Endothelial cell of umbilical vein (primary cell): ENCODE data around the gene IER5.

Experiments used
- EZH2 ChIP-seq: IDR thresholded peaks from 2 replicates; pipeline ENCODE4 v1.6.1; 2012; ENCODE audit warnings: borderline replicate concordance, low read depth, mild to moderate bottlenecking, moderate library complexity, low read length, inconsistent platforms; ENCODE audit not compliant: severe bottlenecking
- FOS ChIP-seq: IDR thresholded peaks from 2 replicates; pipeline ENCODE4 v1.6.1; 2011; ENCODE audit warnings: mild to moderate bottlenecking, low read length, moderate library complexity, borderline replicate concordance; ENCODE audit not compliant: insufficient read depth
- GATA2 ChIP-seq: IDR thresholded peaks from 2 replicates; pipeline ENCODE4 v1.7.0; 2011; ENCODE audit warnings: low read depth, mild to moderate bottlenecking, moderate library complexity, mixed read lengths, low read length; ENCODE audit not compliant: insufficient read length, insufficient read depth
- JUN ChIP-seq: IDR thresholded peaks from 2 replicates; pipeline ENCODE4 v1.6.1; 2011; ENCODE audit warnings: borderline replicate concordance, low read depth; ENCODE audit not compliant: insufficient read length, insufficient read depth
- MYC ChIP-seq: IDR thresholded peaks from one replicate; pipeline ENCODE4 v1.6.1; 2011; ENCODE audit warnings: mild to moderate bottlenecking, low read depth, low read length
- POLR2A ChIP-seq: IDR thresholded peaks from 2 replicates; pipeline ENCODE4 v1.6.1; 2012; ENCODE audit warnings: low read depth, mild to moderate bottlenecking, control low read depth, low read length
- POLR2AphosphoS5 ChIP-seq: IDR thresholded peaks from 2 replicates; pipeline ENCODE4 v1.6.1; 2012; ENCODE audit warnings: low read depth, mild to moderate bottlenecking, control low read depth, low read length, moderate library complexity; ENCODE audit not compliant: insufficient read depth
- TF ChIP-seq, protein P1 (sequence below), 2 donors: IDR thresholded peaks; 1 replicate in 1 of 2; 2 replicates in 1 of 2; pipeline ENCODE4 v1.5.1; 2011; ENCODE audit warnings: low read length in 2 of 2, mild to moderate bottlenecking in 2 of 2, moderate library complexity in 2 of 2, control low read depth in 1 of 2, inconsistent platforms in 1 of 2, low read depth in 1 of 2; ENCODE audit not compliant: insufficient read depth in 1 of 2; ENCODE audit errors: extremely low read depth in 1 of 2
- TF ChIP-seq, protein P2 (sequence below): IDR thresholded peaks from 2 replicates; pipeline ENCODE4 v1.6.1; 2011; ENCODE audit not compliant: insufficient read depth, insufficient read length

DNA sequence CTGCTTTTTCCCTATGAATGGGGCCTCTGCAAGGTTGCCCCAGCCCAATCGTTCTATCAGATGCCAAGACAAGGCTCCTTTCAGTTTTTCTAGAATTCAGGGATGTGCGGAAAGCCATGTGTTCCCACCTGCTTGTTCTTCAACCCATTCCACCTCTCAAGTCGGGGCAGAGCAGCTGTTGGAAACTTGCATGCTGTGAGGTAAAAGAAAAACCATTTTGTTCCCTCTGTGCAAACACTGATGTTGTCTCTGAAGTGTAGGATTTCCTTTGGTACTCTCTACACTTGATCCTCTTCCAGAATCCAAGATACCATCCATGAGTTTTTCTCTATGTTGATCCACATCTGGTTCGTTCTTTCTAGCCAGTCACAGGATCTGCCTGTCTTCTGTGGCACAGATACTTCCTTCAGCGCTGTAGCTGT is 7.3 kb downstream of the IER5 start:
- TF ChIP-seq, protein P1, sequence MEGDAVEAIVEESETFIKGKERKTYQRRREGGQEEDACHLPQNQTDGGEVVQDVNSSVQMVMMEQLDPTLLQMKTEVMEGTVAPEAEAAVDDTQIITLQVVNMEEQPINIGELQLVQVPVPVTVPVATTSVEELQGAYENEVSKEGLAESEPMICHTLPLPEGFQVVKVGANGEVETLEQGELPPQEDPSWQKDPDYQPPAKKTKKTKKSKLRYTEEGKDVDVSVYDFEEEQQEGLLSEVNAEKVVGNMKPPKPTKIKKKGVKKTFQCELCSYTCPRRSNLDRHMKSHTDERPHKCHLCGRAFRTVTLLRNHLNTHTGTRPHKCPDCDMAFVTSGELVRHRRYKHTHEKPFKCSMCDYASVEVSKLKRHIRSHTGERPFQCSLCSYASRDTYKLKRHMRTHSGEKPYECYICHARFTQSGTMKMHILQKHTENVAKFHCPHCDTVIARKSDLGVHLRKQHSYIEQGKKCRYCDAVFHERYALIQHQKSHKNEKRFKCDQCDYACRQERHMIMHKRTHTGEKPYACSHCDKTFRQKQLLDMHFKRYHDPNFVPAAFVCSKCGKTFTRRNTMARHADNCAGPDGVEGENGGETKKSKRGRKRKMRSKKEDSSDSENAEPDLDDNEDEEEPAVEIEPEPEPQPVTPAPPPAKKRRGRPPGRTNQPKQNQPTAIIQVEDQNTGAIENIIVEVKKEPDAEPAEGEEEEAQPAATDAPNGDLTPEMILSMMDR (IDR thresholded peaks at IDR 0.05; ENCODE audit: extremely low read depth in 1 of 2, insufficient read depth in 1 of 2, low read depth in 1 of 2, low read length in 2 of 2), result no peak
- TF ChIP-seq POLR2A, result no peak
- TF ChIP-seq FOS, result no peak
- TF ChIP-seq, protein P2, sequence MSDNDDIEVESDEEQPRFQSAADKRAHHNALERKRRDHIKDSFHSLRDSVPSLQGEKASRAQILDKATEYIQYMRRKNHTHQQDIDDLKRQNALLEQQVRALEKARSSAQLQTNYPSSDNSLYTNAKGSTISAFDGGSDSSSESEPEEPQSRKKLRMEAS, result no peak
- no peak for TF ChIP-seq EZH2
- no peak for TF ChIP-seq POLR2AphosphoS5
- TF ChIP-seq GATA2, result no peak
- no peak for TF ChIP-seq JUN
- TF ChIP-seq MYC, result no peak
